Stimulated activated CD8-positive, alpha-beta memory T cell treated with anti-CD3 and anti-CD28 coated beads, Interleukin-15, amount 100 ng/mL, for 24 hours (primary cell): ENCODE data around the gene FOXL3.
"Not testable (repeated sequence)": the region's sequence is repeated elsewhere in the genome, so short reads cannot be mapped to it uniquely, and the experiment has no call there.

Experiments used
- DNase-seq: peaks from one replicate; pipeline ENCODE4 v3.0.0-alpha.2; 2020; ENCODE audit warnings: low read depth

Gene FOXL3

GRCh38 chr7:323410-323809, 33.4 kb downstream of the FOXL3 start:
- no peak for DNase-seq

- DNase-seq: no peak
These were observed 34.0 kb downstream of the FOXL3 start for GRCh38 chr7:324011-324410.

- DNase-seq: no peak
These were observed 35.3 kb downstream of the FOXL3 start for GRCh38 chr7:325051-325798.

- DNase-seq: no peak
These were observed 35.8 kb downstream of the FOXL3 start for GRCh38 chr7:325811-326210.

GRCh38 chr7:326273-326672, 36.3 kb downstream of the FOXL3 start:
- DNase-seq: no peak

- DNase-seq: no peak
These were observed 36.9 kb downstream of the FOXL3 start for GRCh38 chr7:326809-327232.

GRCh38 chr7:327233-327931, 37.4 kb downstream of the FOXL3 start:
- DNase-seq: no peak

- no peak for DNase-seq
These were observed 38.2 kb downstream of the FOXL3 start for GRCh38 chr7:327991-328702.

- DNase-seq: no peak
These were observed 39.8 kb downstream of the FOXL3 start for GRCh38 chr7:329691-330281.

- no peak for DNase-seq
These were observed 40.7 kb downstream of the FOXL3 start for GRCh38 chr7:330511-331230.

GRCh38 chr7:332020-332517, 42.1 kb downstream of the FOXL3 start:
- no peak for DNase-seq

GRCh38 chr7:332646-333392, 42.8 kb downstream of the FOXL3 start:
- peak; percentile 98 for DNase-seq

- no peak for DNase-seq
These were observed 43.4 kb downstream of the FOXL3 start for GRCh38 chr7:333393-333764.

- no peak for DNase-seq
These were observed 44.8 kb downstream of the FOXL3 start for GRCh38 chr7:334618-335357.

- no peak for DNase-seq
These were observed 45.6 kb downstream of the FOXL3 start for GRCh38 chr7:335358-336148.

GRCh38 chr7:336149-336533, 46.2 kb downstream of the FOXL3 start:
- not testable (repeated sequence) for DNase-seq

- no peak for DNase-seq
These were observed 47.0 kb downstream of the FOXL3 start for GRCh38 chr7:336810-337566.

GRCh38 chr7:337567-337951, 47.6 kb downstream of the FOXL3 start:
- no peak for DNase-seq
